ENCODE measurements around the gene DPP10.

Gene DPP10

DNA sequence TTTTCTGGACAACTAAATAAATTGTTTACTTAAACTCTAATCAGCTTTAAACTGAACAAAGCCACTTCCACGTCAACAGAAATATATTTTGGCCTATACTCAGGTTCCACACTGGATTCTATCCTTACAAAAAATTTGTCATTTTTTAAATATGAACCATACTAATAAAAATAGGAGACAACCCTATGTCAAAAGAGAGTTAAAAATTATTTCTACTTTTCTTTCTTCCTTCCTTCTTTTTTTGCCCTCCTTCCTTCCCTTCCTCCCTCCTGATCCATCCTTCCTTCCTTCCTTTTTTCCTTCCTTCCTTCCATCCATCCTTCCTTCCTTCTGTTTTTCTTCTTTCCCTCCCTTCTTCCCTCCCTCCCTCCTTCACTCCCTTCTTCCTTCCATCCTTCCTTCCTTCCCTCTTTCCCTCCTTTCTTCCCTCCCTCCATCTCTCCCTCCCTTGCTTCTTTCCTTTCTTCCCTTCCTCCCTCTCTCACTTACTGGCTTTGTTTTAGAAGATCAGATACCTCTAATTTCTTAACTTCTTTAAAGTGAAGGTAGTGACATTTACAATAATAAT is 1444.9 kb downstream of the DPP10 start:
- no peak for DNase-seq

Measured in hypothalamus (tissue), 51 donors.